ENCODE data around the gene DCTD. TPM values are rescaled to one million over a fixed set of nuclear protein-coding genes. Genes with fewer than 3 reads are reported as not detected.
A peak's percentile ranks its signal among the peaks of the same experiment; 100 is the strongest.

Gene DCTD
- total RNA-seq, 1 experiment from 2014 or later = 109 TPM

- no peak for DNase-seq (ENCODE audit: low read depth)
Observed at GRCh38 chr4:182893474-182894080, 23.6 kb downstream of the DCTD start.

- DNase-seq (ENCODE audit: low read depth) = no peak
Observed at GRCh38 chr4:182893047-182893446, 24.1 kb downstream of the DCTD start.

GRCh38 chr4:182890202-182890601 lies 27.0 kb downstream of the DCTD start:
- DNase-seq (ENCODE audit: low read depth) = no peak

GRCh38 chr4:182888891-182889290 lies 28.3 kb downstream of the DCTD start:
- no peak for DNase-seq (ENCODE audit: low read depth)

- no peak for DNase-seq (ENCODE audit: low read depth)
Observed at GRCh38 chr4:182886768-182887167, 30.4 kb downstream of the DCTD start.

- no peak for DNase-seq (ENCODE audit: low read depth)
Observed at GRCh38 chr4:182886205-182886604, 31.0 kb downstream of the DCTD start.

- DNase-seq (ENCODE audit: low read depth) = no peak
Observed at GRCh38 chr4:182885738-182886077, 31.5 kb downstream of the DCTD start.

- DNase-seq (ENCODE audit: low read depth) = no peak
Observed at GRCh38 chr4:182885022-182885737, 32.0 kb downstream of the DCTD start.

GRCh38 chr4:182884040-182884439 lies 33.1 kb downstream of the DCTD start:
- no peak for DNase-seq (ENCODE audit: low read depth)

GRCh38 chr4:182883351-182883750 lies 33.8 kb downstream of the DCTD start:
- no peak for DNase-seq (ENCODE audit: low read depth)

GRCh38 chr4:182881914-182882313 lies 35.3 kb downstream of the DCTD start:
- DNase-seq (ENCODE audit: low read depth) = no peak

- DNase-seq (ENCODE audit: low read depth) = peak; percentile 35
Observed at GRCh38 chr4:182880387-182881356, 36.5 kb downstream of the DCTD start.

GRCh38 chr4:182879913-182880312 lies 37.3 kb downstream of the DCTD start:
- DNase-seq (ENCODE audit: low read depth) = no peak

- DNase-seq (ENCODE audit: low read depth) = no peak
Observed at GRCh38 chr4:182878633-182879495, 38.3 kb downstream of the DCTD start.

- DNase-seq (ENCODE audit: low read depth) = no peak
Observed at GRCh38 chr4:182877326-182877883, 39.8 kb downstream of the DCTD start.

- no peak for DNase-seq (ENCODE audit: low read depth)
Observed at GRCh38 chr4:182876427-182876826, 40.8 kb downstream of the DCTD start.

GRCh38 chr4:182875453-182876405 lies 41.5 kb downstream of the DCTD start:
- no peak for DNase-seq (ENCODE audit: low read depth)

- DNase-seq (ENCODE audit: low read depth) = no peak
Observed at GRCh38 chr4:182874797-182875345, 42.3 kb downstream of the DCTD start.

GRCh38 chr4:182874304-182874751 lies 42.9 kb downstream of the DCTD start:
- DNase-seq (ENCODE audit: low read depth) = no peak

All from LHCN-M2 (cell line).